Neuronal stem cell (in vitro differentiated cells): ENCODE results near the gene AUTS2.

Source experiments
- DNase-seq: peaks from one replicate; pipeline ENCODE4 v3.0.0-alpha.2; 2013; ENCODE audit warnings: low spot score
- H2AFZ ChIP-seq: one replicate; pipeline ENCODE4 v1.6.1; 2013; ENCODE audit warnings: mild to moderate bottlenecking, low read length, inconsistent platforms
- H2AK5ac ChIP-seq: 2 replicates; pipeline ENCODE4 v1.6.1; 2013; ENCODE audit warnings: low read depth, mild to moderate bottlenecking, inconsistent platforms, low read length, moderate library complexity, mixed read lengths
- H2BK120ac ChIP-seq: 2 replicates; pipeline ENCODE4 v1.6.1; 2013; ENCODE audit warnings: low read depth, mild to moderate bottlenecking, inconsistent platforms, low read length, moderate library complexity, mixed read lengths
- H2BK12ac ChIP-seq: one replicate; pipeline ENCODE4 v1.6.1; 2013; ENCODE audit warnings: low read length, inconsistent platforms
- H2BK15ac ChIP-seq: 2 replicates; pipeline ENCODE4 v1.6.1; 2013; ENCODE audit warnings: mild to moderate bottlenecking, low read length, inconsistent platforms, mixed read lengths
- H2BK5ac ChIP-seq: one replicate; pipeline ENCODE4 v1.6.1; 2013; ENCODE audit warnings: inconsistent platforms, mild to moderate bottlenecking, low read length, moderate library complexity
- H3K14ac ChIP-seq: one replicate; pipeline ENCODE4 v1.6.1; 2013; ENCODE audit warnings: low read length, inconsistent platforms
- H3K18ac ChIP-seq: 2 replicates; pipeline ENCODE4 v1.6.1; 2013; ENCODE audit warnings: low read length, inconsistent platforms
- H3K23ac ChIP-seq: 2 replicates; pipeline ENCODE4 v1.6.1; 2013; ENCODE audit warnings: low read depth, mild to moderate bottlenecking, mixed read lengths, low read length, inconsistent platforms; ENCODE audit not compliant: poor library complexity
- H3K27ac ChIP-seq: replicated peaks from 3 replicates; pipeline ENCODE4 v1.5.1; 2013; ENCODE audit warnings: low read length, inconsistent platforms
- H3K27me3 ChIP-seq, 3 experiments: 2 replicates each; pipeline ENCODE4 v1.6.1; 2013; ENCODE audit warnings: low read length in 3 of 3, mild to moderate bottlenecking in 2 of 3, inconsistent platforms in 1 of 3, low read depth in 1 of 3, mixed read lengths in 1 of 3, moderate library complexity in 1 of 3; ENCODE audit not compliant: control insufficient read depth in 3 of 3, insufficient read depth in 3 of 3
- H3K36me3 ChIP-seq, 2 donors: replicated peaks in 1 of 2; 2 replicates each; pipeline ENCODE4 v1.6.1; 2013; ENCODE audit warnings: low read length in 2 of 2; ENCODE audit not compliant: control insufficient read depth in 2 of 2, insufficient read depth in 2 of 2
- H3K4ac ChIP-seq: 2 replicates; pipeline ENCODE4 v1.6.1; 2013; ENCODE audit warnings: inconsistent platforms, mild to moderate bottlenecking, low read length, moderate library complexity
- H3K4me1 ChIP-seq, 2 donors: 1 replicate in 1 of 2; 2 replicates in 1 of 2; pipeline ENCODE4 v1.6.1; 2013; ENCODE audit warnings: low read length in 2 of 2, low read depth in 1 of 2; ENCODE audit not compliant: control insufficient read depth in 2 of 2, insufficient read depth in 1 of 2
- H3K4me2 ChIP-seq: one replicate; pipeline ENCODE4 v1.6.1; 2013; ENCODE audit warnings: mild to moderate bottlenecking, low read length, inconsistent platforms; ENCODE audit not compliant: insufficient read depth, poor library complexity, severe bottlenecking
- H3K4me3 ChIP-seq, 2 donors: 2 replicates each; pipeline ENCODE4 v1.5.1; 2013; ENCODE audit warnings: low read length in 2 of 2, mild to moderate bottlenecking in 2 of 2, inconsistent platforms in 1 of 2, moderate library complexity in 1 of 2
- H3K79me1 ChIP-seq: one replicate; pipeline ENCODE4 v1.6.1; 2013; ENCODE audit warnings: low read depth, mild to moderate bottlenecking, inconsistent platforms, low read length, moderate library complexity
- H3K9ac ChIP-seq: one replicate; pipeline ENCODE4 v1.6.1; 2013; ENCODE audit warnings: mild to moderate bottlenecking, low read depth, low read length, inconsistent platforms; ENCODE audit not compliant: poor library complexity
- H3K9me3 ChIP-seq, 2 donors: replicated peaks in 1 of 2; 2 replicates each; pipeline versions ENCODE3 to v1.6.1; 2013; ENCODE audit warnings: low read length in 2 of 2, mild to moderate bottlenecking in 2 of 2, inconsistent platforms in 1 of 2, low read depth in 1 of 2, mixed read lengths in 1 of 2, moderate library complexity in 1 of 2; ENCODE audit not compliant: control insufficient read depth in 2 of 2, insufficient read depth in 1 of 2
- H4K8ac ChIP-seq: one replicate; pipeline ENCODE4 v1.6.1; 2013; ENCODE audit warnings: low read depth, mild to moderate bottlenecking, inconsistent platforms, low read length, moderate library complexity
- H4K91ac ChIP-seq: one replicate; pipeline ENCODE4 v1.6.1; 2013; ENCODE audit warnings: low read length, low read depth, mild to moderate bottlenecking, inconsistent platforms; ENCODE audit not compliant: poor library complexity
- WGBS, 2 donors: extraction: QIAGEN DNeasy Blood & Tissue Kit; methylation state at CpG; one replicate each; pipeline ENCODE4 v1.1.7; 2013; ENCODE audit warnings: missing lambda C conversion rate in 2 of 2, mixed read lengths in 1 of 2; ENCODE audit not compliant: insufficient read length in 2 of 2, insufficient replicate concordance in 1 of 2; ENCODE audit errors: extremely low coverage in 2 of 2; 5-methylcytosine and 5-hydroxymethylcytosine counted together

AUTS2 gene

GRCh38 chr7:69858471-69858870 lies 260.2 kb downstream of the AUTS2 start:
- H3K27ac ChIP-seq = no peak overlapping the region
- no peak overlapping the region for H4K91ac ChIP-seq
- no peak overlapping the region for H3K14ac ChIP-seq
- H3K4me1 ChIP-seq = peaks cover 14 to 16% of the 10 kb centered on the region in 2 donors
- H3K79me1 ChIP-seq = no peaks in the 10 kb centered on the region
- no peak for DNase-seq
- H3K23ac ChIP-seq = no peak overlapping the region
- H2BK15ac ChIP-seq = no peak overlapping the region
- no peak overlapping the region for H3K4me3 ChIP-seq
- H3K36me3 ChIP-seq = no peaks in the 10 kb centered on the region
- no peak overlapping the region for H2AK5ac ChIP-seq
- no peak overlapping the region for H2AFZ ChIP-seq
- H3K4ac ChIP-seq = no peak overlapping the region
- no peak overlapping the region for H3K9ac ChIP-seq
- WGBS, 2 donors = no CpG with 5 or more reads among the region's 1 CpG
- H3K4me2 ChIP-seq = no peak overlapping the region
- no peak overlapping the region for H3K18ac ChIP-seq
- H2BK5ac ChIP-seq = no peak overlapping the region
- H2BK120ac ChIP-seq = no peak overlapping the region
- H3K9me3 ChIP-seq = no peaks in the 10 kb centered on the region
- H2BK12ac ChIP-seq = no peak overlapping the region
- H3K27me3 ChIP-seq = no peaks in the 10 kb centered on the region
- H4K8ac ChIP-seq = no peak overlapping the region

- Histone ChIP-seq H2BK15ac (no peak overlapping the region), H2BK5ac (no peak overlapping the region), H3K4me1 (peaks cover 14 to 16% of the 10 kb centered on the region in 2 donors), H3K4me3 (no peak overlapping the region), H3K36me3 (no peaks in the 10 kb centered on the region), H3K23ac (no peak overlapping the region), H3K4me2 (no peak overlapping the region), H3K27me3 (no peaks in the 10 kb centered on the region), H2AFZ (no peak overlapping the region), H3K27ac (no peak overlapping the region), H2AK5ac (no peak overlapping the region), H4K91ac (no peak overlapping the region), H3K14ac (no peak overlapping the region), H3K9ac (no peak overlapping the region), H3K9me3 (no peaks in the 10 kb centered on the region), H3K4ac (no peak overlapping the region), H2BK12ac (no peak overlapping the region), H3K79me1 (no peaks in the 10 kb centered on the region), H2BK120ac (no peak overlapping the region), H3K18ac (no peak overlapping the region), H4K8ac (no peak overlapping the region)
- no peak for DNase-seq
- WGBS, 2 donors = no CpG with 5 or more reads among the region's 1 CpG
Measured at GRCh38 chr7:69859342-69859741, 261.1 kb downstream of the AUTS2 start.

- peaks cover 14 to 16% of the 10 kb centered on the region in 2 donors for H3K4me1 ChIP-seq
- H3K79me1 ChIP-seq = no peaks in the 10 kb centered on the region
- H4K8ac ChIP-seq = no peak overlapping the region
- WGBS, 2 donors = no CpG with 5 or more reads among the region's 3 CpGs
- H3K18ac ChIP-seq = no peak overlapping the region
- H2AK5ac ChIP-seq = no peak overlapping the region
- H3K9ac ChIP-seq = no peak overlapping the region
- H2AFZ ChIP-seq = no peak overlapping the region
- no peak overlapping the region for H3K27ac ChIP-seq
- no peak overlapping the region for H3K14ac ChIP-seq
- no peak overlapping the region for H2BK5ac ChIP-seq
- no peak overlapping the region for H2BK120ac ChIP-seq
- no peak overlapping the region for H3K23ac ChIP-seq
- no peak overlapping the region for H2BK12ac ChIP-seq
- no peak overlapping the region for H3K4me2 ChIP-seq
- H3K4me3 ChIP-seq = no peak overlapping the region
- no peak overlapping the region for H3K4ac ChIP-seq
- H3K9me3 ChIP-seq = no peaks in the 10 kb centered on the region
- no peak for DNase-seq
- no peaks in the 10 kb centered on the region for H3K27me3 ChIP-seq
- H2BK15ac ChIP-seq = no peak overlapping the region
- no peak overlapping the region for H4K91ac ChIP-seq
- H3K36me3 ChIP-seq = no peaks in the 10 kb centered on the region
Measured at GRCh38 chr7:69860486-69860885, 262.2 kb downstream of the AUTS2 start.

- no peak overlapping the region for H2BK12ac ChIP-seq
- no peak overlapping the region for H3K4me2 ChIP-seq
- no peak overlapping the region for H3K27ac ChIP-seq
- no peaks in the 10 kb centered on the region for H3K79me1 ChIP-seq
- no peaks in the 10 kb centered on the region for H3K9me3 ChIP-seq
- no peak overlapping the region for H3K4ac ChIP-seq
- H2BK120ac ChIP-seq = no peak overlapping the region
- H2AFZ ChIP-seq = no peak overlapping the region
- no peak overlapping the region for H3K9ac ChIP-seq
- no peak overlapping the region for H4K91ac ChIP-seq
- H2BK15ac ChIP-seq = no peak overlapping the region
- no peak overlapping the region for H4K8ac ChIP-seq
- H3K27me3 ChIP-seq = no peaks in the 10 kb centered on the region
- H2AK5ac ChIP-seq = no peak overlapping the region
- H3K14ac ChIP-seq = no peak overlapping the region
- DNase-seq = no peak
- peaks cover 14 to 16% of the 10 kb centered on the region in 2 donors for H3K4me1 ChIP-seq
- no peak overlapping the region for H3K18ac ChIP-seq
- no peak overlapping the region for H3K4me3 ChIP-seq
- no peak overlapping the region for H2BK5ac ChIP-seq
- WGBS, 2 donors = no CpG with 5 or more reads among the region's 3 CpGs
- H3K23ac ChIP-seq = no peak overlapping the region
- no peaks in the 10 kb centered on the region for H3K36me3 ChIP-seq
Measured at GRCh38 chr7:69860941-69861622, 262.8 kb downstream of the AUTS2 start.
